Measurements from ENCODE around the gene AGMAT.

- TF ChIP-seq CTCF (IDR thresholded peaks at IDR 0.05) (no peak), POLR2A (IDR thresholded peaks at IDR 0.05) (no peak)
Observed at GRCh38 chr1:15592285-15592684, 7.4 kb upstream of the AGMAT start.
